ENCODE data around the gene DDR2.
"Not testable (repeated sequence)": the region's sequence is repeated elsewhere in the genome, so short reads cannot be mapped to it uniquely, and the experiment has no call there.

DDR2 gene

GRCh38 chr1:162632217-162632666 is at the start of gene DDR2:
Gene DDR2, plus strand, starts transcription at chr1:162632464. Its CDS starts 86,600 bp downstream, at chr1:162719064.
- H3K4me3 ChIP-seq (ENCODE audit: low read depth in 1 of 2, low read length in 2 of 2), result no peak within 1 kb of the TSS
- no peak within 1 kb of the TSS for H3K27ac ChIP-seq (ENCODE audit: low read length)
- H3K9ac ChIP-seq (ENCODE audit: low read depth, low read length), result no peak within 1 kb of the TSS
- peaks cover 10% of the 10 kb centered on the region for H3K27me3 ChIP-seq (ENCODE audit: insufficient read depth, low read length, poor library complexity)
- no peaks in the 10 kb centered on the region for H4K20me1 ChIP-seq (ENCODE audit: insufficient read depth, low read length)
- no peak within 1 kb of the TSS for H2AFZ ChIP-seq (ENCODE audit: low read depth, low read length)
- no peaks in the 10 kb centered on the region for H3K36me3 ChIP-seq (ENCODE audit: insufficient read depth, low read length)
- TF ChIP-seq, protein P1, sequence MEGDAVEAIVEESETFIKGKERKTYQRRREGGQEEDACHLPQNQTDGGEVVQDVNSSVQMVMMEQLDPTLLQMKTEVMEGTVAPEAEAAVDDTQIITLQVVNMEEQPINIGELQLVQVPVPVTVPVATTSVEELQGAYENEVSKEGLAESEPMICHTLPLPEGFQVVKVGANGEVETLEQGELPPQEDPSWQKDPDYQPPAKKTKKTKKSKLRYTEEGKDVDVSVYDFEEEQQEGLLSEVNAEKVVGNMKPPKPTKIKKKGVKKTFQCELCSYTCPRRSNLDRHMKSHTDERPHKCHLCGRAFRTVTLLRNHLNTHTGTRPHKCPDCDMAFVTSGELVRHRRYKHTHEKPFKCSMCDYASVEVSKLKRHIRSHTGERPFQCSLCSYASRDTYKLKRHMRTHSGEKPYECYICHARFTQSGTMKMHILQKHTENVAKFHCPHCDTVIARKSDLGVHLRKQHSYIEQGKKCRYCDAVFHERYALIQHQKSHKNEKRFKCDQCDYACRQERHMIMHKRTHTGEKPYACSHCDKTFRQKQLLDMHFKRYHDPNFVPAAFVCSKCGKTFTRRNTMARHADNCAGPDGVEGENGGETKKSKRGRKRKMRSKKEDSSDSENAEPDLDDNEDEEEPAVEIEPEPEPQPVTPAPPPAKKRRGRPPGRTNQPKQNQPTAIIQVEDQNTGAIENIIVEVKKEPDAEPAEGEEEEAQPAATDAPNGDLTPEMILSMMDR (IDR thresholded peaks at IDR 0.05; ENCODE audit: borderline replicate concordance, extremely low read depth, low read length, poor library complexity, severe bottlenecking), result no peak
- no peak for TF ChIP-seq EZH2 (IDR thresholded peaks at IDR 0.05; ENCODE audit: borderline replicate concordance, low read depth, low read length, severe bottlenecking)
- no peak within 1 kb of the TSS for H3K4me2 ChIP-seq (ENCODE audit: insufficient read depth, low read length)
- no peaks in the 10 kb centered on the region for H3K9me3 ChIP-seq (ENCODE audit: insufficient read depth, low read length, severe bottlenecking)
- ATAC-seq (ENCODE audit: insufficient read depth, low read depth) (no peak), DNase-seq (no peak)
- no peaks in the 10 kb centered on the region for H3K4me1 ChIP-seq (ENCODE audit: insufficient read depth, low read length)
- H3K79me2 ChIP-seq (ENCODE audit: insufficient read depth, low read length), result no peaks in the 10 kb centered on the region

GRCh38 chr1:162582901-162583300 is 49.4 kb upstream of the DDR2 start:
- H3K36me3 ChIP-seq (ENCODE audit: insufficient read depth, low read length), result peaks cover 40% of the 10 kb centered on the region
- not testable (repeated sequence) for H3K9me3 ChIP-seq (ENCODE audit: insufficient read depth, low read length, severe bottlenecking); H3K4me1 ChIP-seq (ENCODE audit: insufficient read depth, low read length); H3K27me3 ChIP-seq (ENCODE audit: insufficient read depth, low read length, poor library complexity); H4K20me1 ChIP-seq (ENCODE audit: insufficient read depth, low read length); ATAC-seq (ENCODE audit: insufficient read depth, low read depth); H3K9ac ChIP-seq (ENCODE audit: low read depth, low read length); H3K27ac ChIP-seq (ENCODE audit: low read length); H3K4me3 ChIP-seq (ENCODE audit: low read depth in 1 of 2, low read length in 2 of 2); H3K4me2 ChIP-seq (ENCODE audit: insufficient read depth, low read length); H2AFZ ChIP-seq (ENCODE audit: low read depth, low read length); DNase-seq; H3K79me2 ChIP-seq (ENCODE audit: insufficient read depth, low read length)

DNA sequence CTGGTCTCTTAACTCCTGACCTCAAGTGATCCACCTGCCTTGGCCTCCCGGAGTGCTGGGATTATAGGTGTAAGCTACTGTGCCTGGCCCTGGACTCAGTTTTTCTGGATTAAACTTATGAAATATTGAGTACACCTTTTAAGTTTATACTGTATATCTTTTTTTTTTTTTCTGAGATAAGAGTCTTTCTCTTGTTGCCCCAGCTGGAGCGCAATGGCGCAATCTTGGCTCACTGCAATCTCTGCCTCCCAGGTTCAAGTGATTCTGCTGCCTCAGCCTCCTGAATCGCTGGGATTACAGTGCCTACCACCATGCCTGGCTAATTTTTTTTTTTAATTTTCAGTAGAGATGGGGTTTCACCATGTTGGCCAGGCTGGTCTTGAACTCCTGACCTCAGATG is 47.2 kb upstream of the DDR2 start:
- H3K4me3 ChIP-seq (ENCODE audit: low read depth in 1 of 2, low read length in 2 of 2); ATAC-seq (ENCODE audit: insufficient read depth, low read depth); H3K27me3 ChIP-seq (ENCODE audit: insufficient read depth, low read length, poor library complexity); H3K9me3 ChIP-seq (ENCODE audit: insufficient read depth, low read length, severe bottlenecking); H3K4me1 ChIP-seq (ENCODE audit: insufficient read depth, low read length); H2AFZ ChIP-seq (ENCODE audit: low read depth, low read length); H3K4me2 ChIP-seq (ENCODE audit: insufficient read depth, low read length); H4K20me1 ChIP-seq (ENCODE audit: insufficient read depth, low read length); H3K27ac ChIP-seq (ENCODE audit: low read length); H3K9ac ChIP-seq (ENCODE audit: low read depth, low read length); H3K79me2 ChIP-seq (ENCODE audit: insufficient read depth, low read length); DNase-seq: not testable (repeated sequence)
- H3K36me3 ChIP-seq (ENCODE audit: insufficient read depth, low read length), result peaks cover 41% of the 10 kb centered on the region

DNA sequence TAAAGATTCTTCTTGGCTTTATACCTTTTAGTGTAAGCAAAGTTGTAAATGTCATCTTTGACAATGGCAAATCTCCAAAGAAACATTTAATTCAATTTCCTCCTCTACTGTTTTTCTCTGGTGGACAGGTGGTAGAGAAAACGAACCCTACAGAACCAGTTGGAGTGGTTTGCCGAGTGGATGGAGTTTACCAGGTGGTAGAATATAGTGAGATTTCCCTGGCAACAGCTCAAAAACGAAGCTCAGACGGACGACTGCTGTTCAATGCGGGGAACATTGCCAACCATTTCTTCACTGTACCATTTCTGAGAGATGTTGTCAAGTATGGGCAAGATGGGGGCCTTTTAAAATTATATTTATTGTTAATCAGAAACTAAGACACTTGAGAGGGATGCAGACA is 44.9 kb upstream of the DDR2 start:
- no peak overlapping the region for H3K4me2 ChIP-seq (ENCODE audit: insufficient read depth, low read length)

More for the DNA sequence above, 44.9 kb upstream of the DDR2 start:
- Histone ChIP-seq H3K36me3 (ENCODE audit: insufficient read depth, low read length) (peaks cover 35% of the 10 kb centered on the region), H3K9me3 (ENCODE audit: insufficient read depth, low read length, severe bottlenecking) (no peaks in the 10 kb centered on the region), H2AFZ (ENCODE audit: low read depth, low read length) (no peak overlapping the region), H3K27ac (ENCODE audit: low read length) (no peak overlapping the region), H3K4me1 (ENCODE audit: insufficient read depth, low read length) (no peaks in the 10 kb centered on the region), H3K27me3 (ENCODE audit: insufficient read depth, low read length, poor library complexity) (no peaks in the 10 kb centered on the region), H3K4me3 (ENCODE audit: low read depth in 1 of 2, low read length in 2 of 2) (no peak overlapping the region), H3K9ac (ENCODE audit: low read depth, low read length) (no peak overlapping the region), H4K20me1 (ENCODE audit: insufficient read depth, low read length) (no peaks in the 10 kb centered on the region), H3K79me2 (ENCODE audit: insufficient read depth, low read length) (no peaks in the 10 kb centered on the region)
- DNase-seq (no peak), ATAC-seq (ENCODE audit: insufficient read depth, low read depth) (no peak)
- TF ChIP-seq, protein P1 (IDR thresholded peaks at IDR 0.05; ENCODE audit: borderline replicate concordance, extremely low read depth, low read length, poor library complexity, severe bottlenecking), result no peak
- no peak for TF ChIP-seq EZH2 (IDR thresholded peaks at IDR 0.05; ENCODE audit: borderline replicate concordance, low read depth, low read length, severe bottlenecking)

Data from DND-41 (cell line).